Endothelial cell of umbilical vein (primary cell): ENCODE measurements around the gene ANKS1B. TPM values are rescaled to one million over a fixed set of nuclear protein-coding genes. Genes with fewer than 3 reads are reported as not detected.

Experiments used
- BruUV-seq: library from RNA; stranded (reverse); fragments of 400-500 nt; replicated peaks from 2 replicates; lab custom pipeline; 2021; lab: Mats Ljungman, UMichigan
- CTCF ChIA-PET: fragments of 300-600, 350-600 bp; sonication (Branson Sonifier 250); formaldehyde crosslinking; loops from one replicate; lab custom pipeline; 2021; ENCODE audit warnings: antibody characterized with exemption, inconsistent platforms; lab: Charles Lee
- POLR2A ChIA-PET: fragments of 300-600, 350-600 bp; sonication (Branson Sonifier 250); formaldehyde crosslinking; loops from one replicate; lab custom pipeline; 2021; ENCODE audit warnings: antibody characterized with exemption, inconsistent platforms; lab: Charles Lee
- DNase-seq: peaks from one replicate; pipeline ENCODE4 v3.0.0-alpha.2; 2011; ENCODE audit warnings: low read depth, low spot score
- FAIRE-seq: peaks from 2 replicates; lab custom pipeline; 2011; peaks lifted over from hg19 to GRCh38; lab: Jason Lieb, UNC
- H2AFZ ChIP-seq: 2 replicates; pipeline ENCODE4 v1.6.0; 2012; ENCODE audit warnings: low read depth, low read length, control low read depth, inconsistent platforms
- H3K27ac ChIP-seq: 2 replicates; pipeline ENCODE4 v1.5.1; 2011; ENCODE audit warnings: low read depth, mild to moderate bottlenecking, control low read depth, low read length, moderate library complexity; ENCODE audit not compliant: insufficient read depth
- H3K27me3 ChIP-seq, 2 experiments: 2 replicates each; pipeline versions ENCODE4 v1.6.0 to v1.6.1; 2011; ENCODE audit warnings: low read length in 2 of 2, mixed read lengths in 1 of 2; ENCODE audit not compliant: control insufficient read depth in 2 of 2, insufficient read depth in 2 of 2
- H3K36me3 ChIP-seq, 2 experiments: 2 replicates in 1 of 2; 3 replicates in 1 of 2; pipeline ENCODE4 v1.5.1; 2011; ENCODE audit warnings: low read length in 2 of 2, mild to moderate bottlenecking in 1 of 2, moderate library complexity in 1 of 2; ENCODE audit not compliant: control insufficient read depth in 2 of 2, insufficient read depth in 2 of 2; ENCODE audit errors: extremely low read depth in 1 of 2
- H3K4me1 ChIP-seq: 3 replicates; pipeline ENCODE4 v1.5.1; 2011; ENCODE audit warnings: mild to moderate bottlenecking, low read length; ENCODE audit not compliant: control insufficient read depth, insufficient read depth; ENCODE audit errors: extremely low read depth
- H3K4me2 ChIP-seq: 2 replicates; pipeline ENCODE4 v1.6.1; 2011; ENCODE audit warnings: low read length, control low read depth, mixed read lengths; ENCODE audit not compliant: insufficient read depth
- H3K4me3 ChIP-seq, 3 experiments: fragments of 200-600 bp in 1 of 3; sonication (generic), shearing (Covaris generic) in 1 of 3; replicated peaks in 1 of 3; 2 replicates each; pipeline ENCODE4 v1.5.1; 2011 to 2016; ENCODE audit warnings: control low read depth in 3 of 3, low read length in 3 of 3, mild to moderate bottlenecking in 2 of 3, inconsistent platforms in 1 of 3, low read depth in 1 of 3, moderate library complexity in 1 of 3; ENCODE audit not compliant: insufficient read depth in 1 of 3
- H3K79me2 ChIP-seq: 2 replicates; pipeline ENCODE4 v1.6.0; 2012; ENCODE audit warnings: low read length, inconsistent platforms; ENCODE audit not compliant: control insufficient read depth, insufficient read depth
- H3K9ac ChIP-seq: replicated peaks from 2 replicates; pipeline ENCODE3; 2011; ENCODE audit warnings: low read length, control low read depth; ENCODE audit not compliant: insufficient read depth; ENCODE audit errors: extremely low read depth
- H3K9me1 ChIP-seq: replicated peaks from 3 replicates; pipeline ENCODE4 v1.6.0; 2011; ENCODE audit warnings: mild to moderate bottlenecking, low read length; ENCODE audit not compliant: control insufficient read depth, insufficient read depth; ENCODE audit errors: extremely low read depth
- H3K9me3 ChIP-seq: replicated peaks from 2 replicates; pipeline ENCODE4 v1.5.1; 2012; ENCODE audit warnings: low read length, inconsistent platforms; ENCODE audit not compliant: control insufficient read depth, insufficient read depth
- H4K20me1 ChIP-seq: replicated peaks from 2 replicates; pipeline ENCODE3; 2011; ENCODE audit warnings: mild to moderate bottlenecking, low read length; ENCODE audit not compliant: control insufficient read depth, insufficient read depth; ENCODE audit errors: extremely low read depth
- EZH2 ChIP-seq: IDR thresholded peaks from 2 replicates; pipeline ENCODE4 v1.6.1; 2012; ENCODE audit warnings: borderline replicate concordance, low read depth, mild to moderate bottlenecking, moderate library complexity, low read length, inconsistent platforms; ENCODE audit not compliant: severe bottlenecking
- FOS ChIP-seq: IDR thresholded peaks from 2 replicates; pipeline ENCODE4 v1.6.1; 2011; ENCODE audit warnings: mild to moderate bottlenecking, low read length, moderate library complexity, borderline replicate concordance; ENCODE audit not compliant: insufficient read depth
- POLR2A ChIP-seq: IDR thresholded peaks from 2 replicates; pipeline ENCODE4 v1.6.1; 2012; ENCODE audit warnings: low read depth, mild to moderate bottlenecking, control low read depth, low read length
- POLR2AphosphoS5 ChIP-seq: IDR thresholded peaks from 2 replicates; pipeline ENCODE4 v1.6.1; 2012; ENCODE audit warnings: low read depth, mild to moderate bottlenecking, control low read depth, low read length, moderate library complexity; ENCODE audit not compliant: insufficient read depth
- dilution Hi-C: fragments of 300-500 bp; cut with MboI; formaldehyde crosslinking; loops from one replicate; pipeline ENCODE4 v1.15.0; 2019; ENCODE audit warnings: low sequenced_read_pairs; ENCODE audit not compliant: extremely low pct_ligation_motif_present
- intact Hi-C: fragments of 100-400 bp; cut with micrococcal nuclease; formaldehyde crosslinking; loops from one replicate; pipeline ENCODE4 v1.10.0; 2022
- polyA plus RNA-seq, 4 experiments: library from polyadenylated mRNA; depleted of rRNA in 3 of 4; stranded (reverse) in 3 of 4; unstranded in 1 of 4; fragments of >200 nt; gene quantifications; 2 replicates each; pipeline versions ENCODE4 v1.2.1 to v1.2.3, GENCODE V29; 2011 to 2012; ENCODE audit warnings: missing spikeins in 1 of 4
- total RNA-seq: library from RNA; stranded (reverse); gene quantifications from 2 replicates; pipeline ENCODE4 v1.2.3, GENCODE V29; 2021

ANKS1B gene
- total and polyA plus RNA-seq, 2 donors (not counting 3 experiments of a cell fraction or from before 2014, with no cell fraction given), result 0.15 to 0.38 TPM

DNA sequence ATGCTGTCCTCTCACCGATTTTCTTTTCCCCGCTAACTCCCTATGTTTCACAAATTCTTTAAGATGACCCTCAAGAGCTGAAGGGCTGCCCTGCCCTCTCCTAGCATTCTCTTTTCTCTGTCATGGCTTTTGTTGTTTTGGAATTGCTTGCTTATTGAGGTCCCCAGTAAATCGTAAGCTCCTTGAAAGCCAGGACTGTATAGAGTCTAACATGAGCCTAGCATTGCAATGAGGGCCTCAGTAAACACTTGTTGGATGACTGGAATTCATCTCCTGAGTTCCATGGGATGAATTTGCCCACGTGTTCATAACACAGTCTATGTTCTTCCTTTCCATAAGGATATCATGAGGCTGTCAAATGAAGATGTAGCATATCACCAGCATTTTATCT lies 1247.4 kb downstream of the ANKS1B start:
- dilution Hi-C loops, result no loop called here
- FAIRE-seq, result no peak
- Histone ChIP-seq H3K4me3 (no peak overlapping the region), H3K9me3 (no peaks in the 10 kb centered on the region), H3K4me1 (peaks cover 12% of the 10 kb centered on the region), H3K36me3 (no peaks in the 10 kb centered on the region), H4K20me1 (no peaks in the 10 kb centered on the region), H3K9ac (no peak overlapping the region), H3K4me2 (no peak overlapping the region), H2AFZ (no peak overlapping the region), H3K9me1 (no peaks in the 10 kb centered on the region), H3K79me2 (no peaks in the 10 kb centered on the region), H3K27ac (no peak overlapping the region), H3K27me3 (peaks cover 0 to 1% of the 10 kb centered on the region in 2 experiments)
- peak; percentile 20 for DNase-seq
- intact Hi-C loops, result no loop called here
- POLR2A ChIA-PET, result no interaction called here
- TF ChIP-seq EZH2, result no peak
- TF ChIP-seq FOS, result no peak
- TF ChIP-seq POLR2AphosphoS5, result no peak
- no peak for TF ChIP-seq POLR2A
- no TSS peak for BruUV-seq
- CTCF ChIA-PET, result interaction anchor here (0.8 to 1.3 kb wide), 2 partner anchors 13 to 261 kb away, joined by 3 to 4 read pairs; no protein-coding TSS in a partner anchor

DNA sequence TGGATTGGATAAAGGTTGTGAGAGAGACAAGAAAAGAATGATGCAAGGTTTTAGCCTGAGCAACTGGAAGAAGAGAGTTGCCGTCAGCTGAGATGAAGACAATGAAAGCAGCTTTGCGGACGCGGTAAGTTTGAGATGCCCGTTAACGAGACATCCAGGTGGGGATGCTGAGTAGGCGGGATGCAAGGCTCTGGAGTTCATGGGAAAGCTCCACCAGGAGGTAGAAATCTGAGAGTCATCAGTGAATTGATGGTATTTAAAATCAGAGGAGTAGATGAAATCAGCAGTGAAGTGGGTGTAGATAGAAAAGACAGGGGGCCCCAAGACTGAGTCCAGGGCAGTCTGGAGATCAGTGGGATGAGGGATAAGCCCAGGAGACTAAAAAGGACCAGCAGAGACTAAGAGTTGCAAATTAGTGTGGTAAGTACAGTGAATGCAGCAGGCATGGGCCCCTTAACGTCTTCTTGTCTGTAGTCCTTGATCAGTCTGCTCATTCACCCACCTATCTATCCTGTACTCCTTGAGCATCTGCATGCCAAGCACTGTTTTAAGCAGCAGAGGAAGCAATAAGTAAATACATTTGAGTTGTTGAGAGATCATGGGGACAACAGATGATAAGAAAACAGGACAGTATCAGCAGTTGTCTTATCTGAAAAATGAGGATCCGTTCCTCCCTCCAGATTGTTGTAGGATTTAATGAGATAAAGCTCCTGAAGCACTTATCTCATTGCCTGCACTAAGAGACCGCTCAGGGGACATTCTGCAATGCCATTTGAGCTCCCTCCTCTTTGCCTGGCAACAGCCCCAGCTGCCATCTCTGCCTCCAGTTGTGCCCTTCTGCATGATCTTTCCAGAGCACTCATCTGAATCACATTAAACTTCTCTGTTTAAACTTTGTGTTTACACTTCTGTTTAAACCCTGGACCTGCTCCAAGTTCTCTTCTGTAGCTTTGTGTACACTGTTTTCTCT lies 1248.1 kb downstream of the ANKS1B start:
- Histone ChIP-seq H4K20me1 (no peaks in the 10 kb centered on the region), H3K4me3 (no peak overlapping the region), H3K4me2 (no peak overlapping the region), H3K4me1 (peaks cover 12% of the 10 kb centered on the region), H3K9me1 (no peaks in the 10 kb centered on the region), H3K9me3 (no peaks in the 10 kb centered on the region), H3K9ac (no peak overlapping the region), H3K27me3 (peaks cover 0 to 1% of the 10 kb centered on the region in 2 experiments), H3K79me2 (no peaks in the 10 kb centered on the region), H2AFZ (no peak overlapping the region), H3K36me3 (peaks cover 0 to 3% of the 10 kb centered on the region in 2 experiments), H3K27ac (no peak overlapping the region)
- FAIRE-seq (no peak), DNase-seq (peak; percentile 26)
- dilution Hi-C loops, result no loop called here
- ChIA-PET POLR2A (no interaction called here), CTCF (interaction anchor here (0.8 to 1.3 kb wide), 2 partner anchors 13 to 262 kb away, joined by 3 to 4 read pairs; no protein-coding TSS in a partner anchor)
- TF ChIP-seq FOS, result no peak
- no TSS peak for BruUV-seq
- intact Hi-C loops, result no loop called here
